ENCODE results near the gene NRCAM.

DNA sequence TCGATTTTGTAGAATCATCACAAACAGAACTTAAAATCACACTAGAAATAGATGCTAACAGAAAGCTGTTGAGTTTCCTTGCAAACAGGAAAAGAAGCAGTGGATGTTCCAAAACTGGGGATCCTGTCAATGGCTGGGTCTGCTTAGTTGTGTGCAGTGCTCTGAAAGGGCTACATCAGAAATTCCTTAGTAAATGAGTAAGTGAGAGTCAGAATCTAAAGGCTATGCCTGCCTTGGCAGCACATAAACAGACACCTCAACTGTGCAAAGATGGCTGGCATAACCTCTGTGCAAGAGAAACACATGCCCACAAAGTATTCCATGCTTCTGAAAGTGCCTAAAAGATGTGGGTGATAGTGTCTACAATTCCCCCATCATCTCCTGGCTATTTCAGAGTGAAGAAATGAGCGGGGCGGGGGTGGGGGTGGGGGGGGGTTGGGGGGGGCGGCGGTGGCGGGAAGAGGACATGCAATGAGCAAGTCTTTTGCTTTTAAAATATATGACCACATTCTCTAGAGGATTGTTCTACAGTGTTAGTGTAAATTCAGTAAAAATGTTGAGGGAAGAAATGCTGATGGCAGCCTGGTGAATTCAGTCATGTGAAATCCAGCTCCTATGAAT, 187.9 kb downstream of the NRCAM start:
- TF ChIP-seq HMGXB4 (CRISPR knock-in tag; IDR thresholded peaks at IDR 0.05; ENCODE audit: borderline replicate concordance) = no peak
- TF ChIP-seq GATA3 (IDR thresholded peaks at IDR 0.05; ENCODE audit: borderline replicate concordance) = no peak
- TF ChIP-seq, protein P1, sequence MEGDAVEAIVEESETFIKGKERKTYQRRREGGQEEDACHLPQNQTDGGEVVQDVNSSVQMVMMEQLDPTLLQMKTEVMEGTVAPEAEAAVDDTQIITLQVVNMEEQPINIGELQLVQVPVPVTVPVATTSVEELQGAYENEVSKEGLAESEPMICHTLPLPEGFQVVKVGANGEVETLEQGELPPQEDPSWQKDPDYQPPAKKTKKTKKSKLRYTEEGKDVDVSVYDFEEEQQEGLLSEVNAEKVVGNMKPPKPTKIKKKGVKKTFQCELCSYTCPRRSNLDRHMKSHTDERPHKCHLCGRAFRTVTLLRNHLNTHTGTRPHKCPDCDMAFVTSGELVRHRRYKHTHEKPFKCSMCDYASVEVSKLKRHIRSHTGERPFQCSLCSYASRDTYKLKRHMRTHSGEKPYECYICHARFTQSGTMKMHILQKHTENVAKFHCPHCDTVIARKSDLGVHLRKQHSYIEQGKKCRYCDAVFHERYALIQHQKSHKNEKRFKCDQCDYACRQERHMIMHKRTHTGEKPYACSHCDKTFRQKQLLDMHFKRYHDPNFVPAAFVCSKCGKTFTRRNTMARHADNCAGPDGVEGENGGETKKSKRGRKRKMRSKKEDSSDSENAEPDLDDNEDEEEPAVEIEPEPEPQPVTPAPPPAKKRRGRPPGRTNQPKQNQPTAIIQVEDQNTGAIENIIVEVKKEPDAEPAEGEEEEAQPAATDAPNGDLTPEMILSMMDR (IDR thresholded peaks at IDR 0.05) = no peak
- no peak for TF ChIP-seq SMC3 (IDR thresholded peaks at IDR 0.05)
